HL-60 (cell line): Measurements from ENCODE around the gene TGFBR3.

ENCODE experiments used
- DNase-seq, 2 experiments: peaks; one replicate each; pipeline ENCODE4 v3.0.0-alpha.2; 2010 to 2020; ENCODE audit warnings: low read depth in 1 of 2, low spot score in 1 of 2
- H3K27ac ChIP-seq: fragments of 250-450 bp; sonication (Bioruptor Pico); replicated peaks from 2 replicates; pipeline ENCODE4 v1.5.1; 2020; ENCODE audit warnings: mild to moderate bottlenecking, moderate library complexity
- H3K27me3 ChIP-seq: fragments of 250-450 bp; sonication (Bioruptor Pico); 2 replicates; pipeline ENCODE4 v1.5.1; 2021; ENCODE audit warnings: mild to moderate bottlenecking, moderate library complexity; ENCODE audit not compliant: insufficient read depth, poor library complexity, severe bottlenecking
- H3K4me3 ChIP-seq: replicated peaks from 2 replicates; pipeline ENCODE4 v1.5.1; 2011; ENCODE audit warnings: mild to moderate bottlenecking, control low read depth, low read length; ENCODE audit not compliant: insufficient read depth
- GABPA ChIP-seq: IDR thresholded peaks from 2 replicates; pipeline ENCODE4 v1.6.1; 2012; ENCODE audit warnings: low read depth
- POLR2AphosphoS5 ChIP-seq: IDR thresholded peaks from 2 replicates; pipeline ENCODE4 v1.6.1; 2012; ENCODE audit warnings: low read depth
- SPI1 ChIP-seq: IDR thresholded peaks from 2 replicates; pipeline ENCODE4 v1.6.1; 2012; ENCODE audit warnings: low read depth, mild to moderate bottlenecking, borderline replicate concordance
- TF ChIP-seq, protein P1 (sequence below): IDR thresholded peaks from one replicate; pipeline ENCODE4 v1.5.1; 2011; ENCODE audit warnings: low read length, control low read depth, inconsistent platforms; ENCODE audit not compliant: insufficient read depth
- TF ChIP-seq, protein P2 (sequence below): IDR thresholded peaks from 2 replicates; pipeline ENCODE4 v1.6.1; 2012; ENCODE audit warnings: low read depth; ENCODE audit not compliant: insufficient replicate concordance

TGFBR3 gene

DNA sequence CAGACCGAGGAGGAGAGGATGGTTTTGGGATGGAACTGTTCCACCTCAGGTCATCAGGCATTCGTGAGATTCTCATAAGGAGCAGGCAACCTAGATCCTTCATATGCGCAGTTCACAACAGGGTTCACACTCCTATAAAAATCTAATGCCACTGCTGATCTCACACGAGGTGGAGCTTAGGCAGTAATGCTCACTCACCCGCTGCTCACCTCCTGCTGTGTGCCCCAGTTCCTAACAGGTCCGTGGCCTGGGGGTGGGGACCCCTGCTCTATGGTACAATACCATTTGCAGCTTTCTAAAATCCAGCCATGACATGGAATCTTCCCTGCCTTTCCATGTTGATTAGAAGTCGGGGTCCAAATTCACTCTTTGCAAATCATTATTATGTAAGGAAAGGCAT is 72.1 kb downstream of the TGFBR3 start:
- TF ChIP-seq, protein P1, sequence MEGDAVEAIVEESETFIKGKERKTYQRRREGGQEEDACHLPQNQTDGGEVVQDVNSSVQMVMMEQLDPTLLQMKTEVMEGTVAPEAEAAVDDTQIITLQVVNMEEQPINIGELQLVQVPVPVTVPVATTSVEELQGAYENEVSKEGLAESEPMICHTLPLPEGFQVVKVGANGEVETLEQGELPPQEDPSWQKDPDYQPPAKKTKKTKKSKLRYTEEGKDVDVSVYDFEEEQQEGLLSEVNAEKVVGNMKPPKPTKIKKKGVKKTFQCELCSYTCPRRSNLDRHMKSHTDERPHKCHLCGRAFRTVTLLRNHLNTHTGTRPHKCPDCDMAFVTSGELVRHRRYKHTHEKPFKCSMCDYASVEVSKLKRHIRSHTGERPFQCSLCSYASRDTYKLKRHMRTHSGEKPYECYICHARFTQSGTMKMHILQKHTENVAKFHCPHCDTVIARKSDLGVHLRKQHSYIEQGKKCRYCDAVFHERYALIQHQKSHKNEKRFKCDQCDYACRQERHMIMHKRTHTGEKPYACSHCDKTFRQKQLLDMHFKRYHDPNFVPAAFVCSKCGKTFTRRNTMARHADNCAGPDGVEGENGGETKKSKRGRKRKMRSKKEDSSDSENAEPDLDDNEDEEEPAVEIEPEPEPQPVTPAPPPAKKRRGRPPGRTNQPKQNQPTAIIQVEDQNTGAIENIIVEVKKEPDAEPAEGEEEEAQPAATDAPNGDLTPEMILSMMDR, result no peak
- TF ChIP-seq, protein P2, sequence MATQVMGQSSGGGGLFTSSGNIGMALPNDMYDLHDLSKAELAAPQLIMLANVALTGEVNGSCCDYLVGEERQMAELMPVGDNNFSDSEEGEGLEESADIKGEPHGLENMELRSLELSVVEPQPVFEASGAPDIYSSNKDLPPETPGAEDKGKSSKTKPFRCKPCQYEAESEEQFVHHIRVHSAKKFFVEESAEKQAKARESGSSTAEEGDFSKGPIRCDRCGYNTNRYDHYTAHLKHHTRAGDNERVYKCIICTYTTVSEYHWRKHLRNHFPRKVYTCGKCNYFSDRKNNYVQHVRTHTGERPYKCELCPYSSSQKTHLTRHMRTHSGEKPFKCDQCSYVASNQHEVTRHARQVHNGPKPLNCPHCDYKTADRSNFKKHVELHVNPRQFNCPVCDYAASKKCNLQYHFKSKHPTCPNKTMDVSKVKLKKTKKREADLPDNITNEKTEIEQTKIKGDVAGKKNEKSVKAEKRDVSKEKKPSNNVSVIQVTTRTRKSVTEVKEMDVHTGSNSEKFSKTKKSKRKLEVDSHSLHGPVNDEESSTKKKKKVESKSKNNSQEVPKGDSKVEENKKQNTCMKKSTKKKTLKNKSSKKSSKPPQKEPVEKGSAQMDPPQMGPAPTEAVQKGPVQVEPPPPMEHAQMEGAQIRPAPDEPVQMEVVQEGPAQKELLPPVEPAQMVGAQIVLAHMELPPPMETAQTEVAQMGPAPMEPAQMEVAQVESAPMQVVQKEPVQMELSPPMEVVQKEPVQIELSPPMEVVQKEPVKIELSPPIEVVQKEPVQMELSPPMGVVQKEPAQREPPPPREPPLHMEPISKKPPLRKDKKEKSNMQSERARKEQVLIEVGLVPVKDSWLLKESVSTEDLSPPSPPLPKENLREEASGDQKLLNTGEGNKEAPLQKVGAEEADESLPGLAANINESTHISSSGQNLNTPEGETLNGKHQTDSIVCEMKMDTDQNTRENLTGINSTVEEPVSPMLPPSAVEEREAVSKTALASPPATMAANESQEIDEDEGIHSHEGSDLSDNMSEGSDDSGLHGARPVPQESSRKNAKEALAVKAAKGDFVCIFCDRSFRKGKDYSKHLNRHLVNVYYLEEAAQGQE, result no peak
- no peak for TF ChIP-seq GABPA
- H3K27me3 ChIP-seq, result no peaks in the 10 kb centered on the region
- H3K4me3 ChIP-seq, result no peak overlapping the region
- no peak overlapping the region for H3K27ac ChIP-seq
- DNase-seq, result no peak

DNA sequence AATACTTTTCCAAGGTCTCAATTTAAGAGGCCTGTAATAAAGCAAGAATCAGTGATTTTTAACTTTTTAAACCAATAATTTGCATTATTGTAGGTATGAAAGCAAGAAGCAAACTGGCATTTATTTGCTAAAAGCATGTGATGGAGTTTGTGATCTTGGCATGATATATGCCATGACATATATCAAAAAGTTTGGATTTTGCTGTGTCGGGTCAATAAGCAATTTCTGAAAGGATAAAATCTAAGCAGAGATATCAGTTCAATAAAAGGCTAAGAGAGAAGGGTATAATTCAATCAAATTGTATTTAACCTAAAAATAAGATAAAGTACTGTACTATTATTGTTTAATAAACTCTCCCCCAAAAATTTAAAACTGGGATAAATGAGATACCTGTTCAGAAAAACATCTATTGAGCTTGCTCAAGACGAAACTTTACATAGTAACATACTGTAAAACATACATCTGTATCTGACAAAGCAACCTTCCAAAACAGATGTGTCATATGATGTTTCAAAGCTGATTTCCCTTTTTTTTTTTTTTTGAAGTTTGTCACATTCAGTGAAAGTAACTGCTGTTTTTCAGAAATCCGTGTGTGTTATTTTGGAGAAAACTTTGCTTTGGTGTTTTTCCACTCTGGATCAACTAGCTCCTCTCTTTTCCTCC is 74.5 kb downstream of the TGFBR3 start:
- no peak for TF ChIP-seq GABPA
- TF ChIP-seq SPI1, result no peak
- TF ChIP-seq, protein P2, result no peak
- TF ChIP-seq, protein P1, result no peak
- TF ChIP-seq POLR2AphosphoS5, result no peak
- Histone ChIP-seq H3K4me3 (no peak overlapping the region), H3K27ac (no peak overlapping the region), H3K27me3 (no peaks in the 10 kb centered on the region)
- no peak for DNase-seq

DNA sequence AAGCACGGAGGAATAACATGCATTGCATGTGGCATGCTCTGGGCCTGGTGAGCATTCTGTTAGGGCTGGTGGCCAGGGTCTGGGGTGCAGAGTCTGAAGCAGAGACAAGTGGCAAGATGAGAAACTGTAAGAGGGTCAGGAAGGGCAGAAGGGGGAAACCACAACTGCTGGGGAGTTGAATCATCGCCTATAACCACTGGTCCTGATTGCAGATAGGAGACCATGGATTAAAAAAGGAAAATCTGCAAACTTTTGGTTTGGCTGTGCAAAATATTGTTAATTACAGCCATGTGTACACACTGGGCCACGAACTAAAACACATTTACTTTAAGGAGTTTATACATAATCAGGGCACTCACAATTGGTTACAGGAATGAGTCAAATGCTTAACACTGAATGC is 76.6 kb downstream of the TGFBR3 start:
- TF ChIP-seq SPI1, result no peak
- TF ChIP-seq, protein P2, result no peak
- TF ChIP-seq POLR2AphosphoS5, result no peak
- TF ChIP-seq, protein P1, result no peak
- no peak for TF ChIP-seq GABPA
- DNase-seq, result no peak
- no peak overlapping the region for H3K27ac ChIP-seq
- H3K4me3 ChIP-seq, result no peak overlapping the region
- no peaks in the 10 kb centered on the region for H3K27me3 ChIP-seq
